Gastroesophageal sphincter (tissue), 4 donors: ENCODE results near the gene TOMM7. TPM values are rescaled to one million over a fixed set of nuclear protein-coding genes. Genes with fewer than 3 reads are reported as not detected.
A peak's percentile ranks its signal among the peaks of the same experiment; 100 is the strongest.

Experiments
- ATAC-seq: fragments of 150-250 bp; one replicate; pipeline ENCODE4 v1.9.1; 2016; ENCODE audit warnings: mild to moderate bottlenecking, moderate library complexity
- H3K27ac ChIP-seq, 4 donors: fragments of 200-600 bp; sonication (generic) in 3 of 4; 1 replicate in 3 of 4; 2 replicates in 1 of 4; pipeline ENCODE4 v1.5.1; 2016 to 2019
- H3K27me3 ChIP-seq: fragments of 200-600 bp; sonication (generic); one replicate; pipeline ENCODE4 v1.5.1; 2019
- H3K36me3 ChIP-seq, 2 donors: fragments of 200-600 bp; sonication (generic); one replicate each; pipeline ENCODE4 v1.5.1; 2019; ENCODE audit warnings: control low read depth in 1 of 2
- H3K4me1 ChIP-seq, 3 donors: fragments of 200-600 bp; sonication (generic); 1 replicate in 2 of 3; 2 replicates in 1 of 3; pipeline ENCODE4 v1.5.1; 2016 to 2019; ENCODE audit warnings: control low read depth in 2 of 3
- H3K4me3 ChIP-seq, 2 donors: fragments of 200-600 bp; sonication (generic); one replicate each; pipeline ENCODE4 v1.5.1; 2019; ENCODE audit warnings: mild to moderate bottlenecking in 1 of 2, moderate library complexity in 1 of 2
- H3K9me3 ChIP-seq, 3 donors: fragments of 200-600 bp; sonication (generic); one replicate each; pipeline ENCODE4 v1.5.1; 2017 to 2019; ENCODE audit warnings: control low read depth in 2 of 3
- CTCF ChIP-seq, 4 experiments: fragments of 200-600 bp in 2 of 4; fragments of 450-650 bp in 2 of 4; sonication (generic) in 1 of 4; IDR thresholded peaks; one replicate each; pipeline ENCODE4 v1.5.1; 2017 to 2019; ENCODE audit warnings: antibody characterized with exemption in 4 of 4, mild to moderate bottlenecking in 2 of 4, moderate library complexity in 2 of 4
- EP300 ChIP-seq: sonication (generic); formaldehyde crosslinking; IDR thresholded peaks from one replicate; pipeline ENCODE4 v1.6.1; 2017; ENCODE audit warnings: antibody characterized with exemption, mild to moderate bottlenecking
- POLR2A ChIP-seq, 2 donors: fragments of 450-650 bp; IDR thresholded peaks; one replicate each; pipeline ENCODE4 v1.6.1; 2017; ENCODE audit warnings: antibody characterized with exemption in 2 of 2, mild to moderate bottlenecking in 2 of 2, moderate library complexity in 1 of 2
- POLR2AphosphoS5 ChIP-seq: sonication (generic); formaldehyde crosslinking; IDR thresholded peaks from one replicate; pipeline ENCODE4 v1.6.1; 2017; ENCODE audit warnings: antibody characterized with exemption
- WGBS, 2 donors: methylation state at CpG; one replicate each; pipeline ENCODE4 v1.1.5; 2018; ENCODE audit warnings: low coverage in 1 of 2; 5-methylcytosine and 5-hydroxymethylcytosine counted together
- total RNA-seq, 4 donors: library from RNA; depleted of rRNA; stranded (reverse); fragments of >200 nt; gene quantifications; one replicate each; pipeline ENCODE4 v1.1.0, GENCODE V29; 2016

TOMM7 gene
- total RNA-seq, 4 donors from 2014 or later: 121 to 340 (median 231) TPM

GRCh38 chr7:22823142-22823497 lies 471 bp upstream of the TOMM7 start:
- no peaks in the 10 kb centered on the region for H3K9me3 ChIP-seq
- H3K4me3 ChIP-seq: peak overlapping the region; percentile 89 to 99
- 18 to 47% methylated on average over 2 to 3 of the region's 3 CpGs for WGBS, 2 donors
- peaks cover 0 to 37% (median 8%) of the 10 kb centered on the region in 3 donors for H3K4me1 ChIP-seq
- H3K27ac ChIP-seq: peak overlapping the region; percentile 82 to 90 (median 86)
- H3K27me3 ChIP-seq: peaks cover 4% of the 10 kb centered on the region
- peaks cover 0 to 5% of the 10 kb centered on the region in 2 donors for H3K36me3 ChIP-seq
- no peak for ATAC-seq
- TF ChIP-seq CTCF (IDR thresholded peaks at IDR 0.05): no peak
- TF ChIP-seq EP300: no peak
- no peak for TF ChIP-seq POLR2A (IDR thresholded peaks at IDR 0.05)

- Histone ChIP-seq H3K4me3 (peak overlapping the region; percentile 89 to 99), H3K27ac (peak overlapping the region; percentile 82 to 90 (median 86)), H3K9me3 (no peaks in the 10 kb centered on the region), H3K4me1 (peaks cover 0 to 37% (median 8%) of the 10 kb centered on the region in 3 donors), H3K36me3 (peaks cover 0 to 17% of the 10 kb centered on the region in 2 donors), H3K27me3 (no peaks in the 10 kb centered on the region)
- TF ChIP-seq CTCF (IDR thresholded peaks at IDR 0.05): no peak
- TF ChIP-seq POLR2AphosphoS5: no peak
- no peak for TF ChIP-seq POLR2A (IDR thresholded peaks at IDR 0.05)
- no peak for TF ChIP-seq EP300
- 11% methylated on average over 15 to 18 of the region's 18 CpGs for WGBS, 2 donors
- no peak for ATAC-seq
Observed at GRCh38 chr7:22821702-22822485, 755 bp downstream of the TOMM7 start.

- peaks cover 0 to 41% of the 10 kb centered on the region in 2 donors for H3K36me3 ChIP-seq
- ATAC-seq: no peak
- H3K27ac ChIP-seq: no peak overlapping the region
- TF ChIP-seq POLR2AphosphoS5 (no peak), EP300 (no peak), CTCF (IDR thresholded peaks at IDR 0.05) (no peak), POLR2A (IDR thresholded peaks at IDR 0.05) (no peak)
- no peaks in the 10 kb centered on the region for H3K27me3 ChIP-seq
- H3K4me1 ChIP-seq: peaks cover 0 to 37% (median 8%) of the 10 kb centered on the region in 3 donors
- H3K4me3 ChIP-seq: no peak overlapping the region
- no peaks in the 10 kb centered on the region for H3K9me3 ChIP-seq
- 73 to 100% methylated on average over 1 to 3 of the region's 4 CpGs for WGBS, 2 donors
Observed at GRCh38 chr7:22819476-22819875, 3.2 kb downstream of the TOMM7 start.

GRCh38 chr7:22814261-22815208 lies 8.1 kb downstream of the TOMM7 start:
- Histone ChIP-seq H3K9me3 (no peaks in the 10 kb centered on the region), H3K4me1 (peaks cover 0 to 5% (median 0%) of the 10 kb centered on the region in 3 donors), H3K27me3 (no peaks in the 10 kb centered on the region), H3K4me3 (no peak overlapping the region), H3K36me3 (peaks cover 0 to 79% of the 10 kb centered on the region in 2 donors), H3K27ac (no peak overlapping the region)
- no peak for TF ChIP-seq POLR2A (IDR thresholded peaks at IDR 0.05)
- 89% methylated on average over 9 to 10 of the region's 10 CpGs for WGBS, 2 donors
- no peak for ATAC-seq

GRCh38 chr7:22812353-22812752 lies 10.3 kb downstream of the TOMM7 start:
- ATAC-seq: no peak
- Histone ChIP-seq H3K4me3 (no peak overlapping the region), H3K9me3 (no peaks in the 10 kb centered on the region), H3K4me1 (no peaks in the 10 kb centered on the region), H3K27me3 (no peaks in the 10 kb centered on the region), H3K27ac (no peak overlapping the region), H3K36me3 (peaks cover 0 to 66% of the 10 kb centered on the region in 2 donors)
- 77 to 80% methylated on average over 3 of the region's 3 CpGs for WGBS, 2 donors
- TF ChIP-seq EP300 (no peak), CTCF (IDR thresholded peaks at IDR 0.05) (no peak), POLR2AphosphoS5 (no peak), POLR2A (IDR thresholded peaks at IDR 0.05) (no peak)
